GM21619 (cell line): ENCODE results near the gene KIT.

Experiments used
- ATAC-seq: cut with Tn5 transposase; IDR thresholded peaks from one replicate; pipeline ENCODE4 v1.9.1; 2021; ENCODE audit not compliant: unreplicated experiment

The KIT gene

GRCh38 chr4:54741202-54741601 is 83.4 kb downstream of the KIT start:
- no peak for ATAC-seq

- ATAC-seq, result no peak
These were observed 85.1 kb downstream of the KIT start for GRCh38 chr4:54742636-54743399.

GRCh38 chr4:54743562-54743961 is 85.8 kb downstream of the KIT start:
- ATAC-seq, result no peak

GRCh38 chr4:54744487-54744886 is 86.7 kb downstream of the KIT start:
- no peak for ATAC-seq

GRCh38 chr4:54745031-54745770 is 87.4 kb downstream of the KIT start:
- no peak for ATAC-seq

- ATAC-seq, result peak; percentile 63
These were observed 88.5 kb downstream of the KIT start for GRCh38 chr4:54746218-54746617.

GRCh38 chr4:54750341-54750740 is 92.6 kb downstream of the KIT start:
- no peak for ATAC-seq

GRCh38 chr4:54754394-54754793 is 96.6 kb downstream of the KIT start:
- ATAC-seq, result no peak

GRCh38 chr4:54764476-54764875 is 106.7 kb downstream of the KIT start:
- ATAC-seq, result no peak

- no peak for ATAC-seq
These were observed 109.6 kb downstream of the KIT start for GRCh38 chr4:54767376-54767775.

- ATAC-seq, result no peak
These were observed 115.3 kb downstream of the KIT start for GRCh38 chr4:54773022-54773421.

- ATAC-seq, result no peak
These were observed 121.3 kb downstream of the KIT start for GRCh38 chr4:54779036-54779435.

GRCh38 chr4:54779476-54780148 is 121.9 kb downstream of the KIT start:
- no peak for ATAC-seq

- ATAC-seq, result no peak
These were observed 122.4 kb downstream of the KIT start for GRCh38 chr4:54780149-54780495.

- ATAC-seq, result no peak
These were observed 124.0 kb downstream of the KIT start for GRCh38 chr4:54781756-54782155.

GRCh38 chr4:54783402-54784110 is 125.8 kb downstream of the KIT start:
- ATAC-seq, result no peak

- ATAC-seq, result no peak
These were observed 126.5 kb downstream of the KIT start for GRCh38 chr4:54784161-54784671.
